Measurements from ENCODE around the gene PLXNA2.

- TF ChIP-seq CTCF (conservative IDR thresholded peaks at IDR 0.05; ENCODE audit: low read depth, low read length) (no peak), EZH2 (IDR thresholded peaks at IDR 0.05; ENCODE audit: borderline replicate concordance, low read depth, low read length, poor library complexity, severe bottlenecking) (no peak)
These were observed 80.6 kb downstream of the PLXNA2 start for GRCh38 chr1:208163539-208163938.
